SK-N-SH (cell line): Measurements from ENCODE around the gene DSTN. TPM values are rescaled to one million over a fixed set of nuclear protein-coding genes. Genes with fewer than 3 reads are reported as not detected.

Experiments
- CHD2 ChIP-seq: fragments of 150-350 bp; IDR thresholded peaks from 2 replicates; pipeline ENCODE4 v1.6.1; 2018; ENCODE audit warnings: low read length; ENCODE audit not compliant: partially characterized antibody
- ELF1 ChIP-seq: IDR thresholded peaks from 2 replicates; pipeline ENCODE4 v1.4.0; 2012
- FOSL2 ChIP-seq: IDR thresholded peaks from 2 replicates; pipeline ENCODE4 v1.4.0; 2012; ENCODE audit warnings: low read depth, mild to moderate bottlenecking, moderate library complexity, borderline replicate concordance
- FOXJ3 ChIP-seq: sonication (generic); formaldehyde crosslinking; IDR thresholded peaks from 2 replicates; pipeline ENCODE4 v1.5.1; 2020; ENCODE audit warnings: mild to moderate bottlenecking, missing genetic modification reagents
- FOXM1 ChIP-seq: IDR thresholded peaks from 2 replicates; pipeline ENCODE4 v1.4.0; 2012; ENCODE audit warnings: low read depth, mild to moderate bottlenecking
- GABPA ChIP-seq: IDR thresholded peaks from 2 replicates; pipeline ENCODE4 v1.4.0; 2012; ENCODE audit warnings: low read depth, mild to moderate bottlenecking
- MXI1 ChIP-seq: IDR thresholded peaks from 2 replicates; pipeline ENCODE4 v1.6.1; 2012; ENCODE audit warnings: mild to moderate bottlenecking, low read depth, low read length, improper control_type of control experiment
- NFIC ChIP-seq: IDR thresholded peaks from 2 replicates; pipeline ENCODE4 v1.4.0; 2012; ENCODE audit warnings: borderline replicate concordance
- RCOR1 ChIP-seq: fragments of 150-350 bp; IDR thresholded peaks from 2 replicates; pipeline ENCODE4 v1.6.1; 2017; ENCODE audit warnings: antibody characterized with exemption, low read length
- RFX5 ChIP-seq: IDR thresholded peaks from 2 replicates; pipeline ENCODE4 v1.6.1; 2012; ENCODE audit warnings: mild to moderate bottlenecking, improper control_type of control experiment, low read length
- RXRA ChIP-seq: IDR thresholded peaks from 2 replicates; pipeline ENCODE4 v1.4.0; 2012; ENCODE audit warnings: low read depth, mild to moderate bottlenecking, borderline replicate concordance
- SMC3 ChIP-seq: IDR thresholded peaks from 2 replicates; pipeline ENCODE4 v1.6.1; 2012; ENCODE audit warnings: low read depth, low read length, improper control_type of control experiment
- TAF1 ChIP-seq: IDR thresholded peaks from 2 replicates; pipeline ENCODE4 v1.6.1; 2012; ENCODE audit warnings: low read depth, mild to moderate bottlenecking, low read length, moderate library complexity, borderline replicate concordance
- TCF12 ChIP-seq: IDR thresholded peaks from 2 replicates; pipeline ENCODE4 v1.4.0; 2012
- TEAD4 ChIP-seq: IDR thresholded peaks from 2 replicates; pipeline ENCODE4 v1.4.0; 2012; ENCODE audit warnings: mild to moderate bottlenecking, borderline replicate concordance; ENCODE audit not compliant: insufficient read depth
- YY1 ChIP-seq: IDR thresholded peaks from 2 replicates; pipeline ENCODE4 v1.4.0; 2012; ENCODE audit warnings: low read depth, mild to moderate bottlenecking
- polyA plus RNA-seq, 3 experiments: library from polyadenylated mRNA; depleted of rRNA; stranded (reverse); fragments of >200 nt; gene quantifications; 2 replicates each; pipeline ENCODE4 v1.2.3, GENCODE V29; 2012
- TF ChIP-seq, protein P1 (sequence below): fragments of 200-600 bp; sonication (generic); IDR thresholded peaks from 2 replicates; pipeline ENCODE4 v1.6.1; 2017; ENCODE audit warnings: antibody characterized with exemption, mild to moderate bottlenecking, moderate library complexity
- TF ChIP-seq, protein P2 (sequence below): IDR thresholded peaks from 2 replicates; pipeline ENCODE4; 2012
- TF ChIP-seq, protein P3 (sequence below): fragments of 150-350 bp; IDR thresholded peaks from 2 replicates; pipeline ENCODE4 v1.6.1; 2016; ENCODE audit warnings: mild to moderate bottlenecking, low read depth, low read length
- TF ChIP-seq, protein P4 (sequence below): IDR thresholded peaks from 2 replicates; pipeline ENCODE4 v1.4.0; 2012; ENCODE audit warnings: low read depth
- TF ChIP-seq, protein P5 (sequence below): IDR thresholded peaks from 2 replicates; pipeline ENCODE4 v1.4.0; 2012; ENCODE audit warnings: low read depth, borderline replicate concordance

DSTN gene
- polyA plus RNA-seq, 1 of the 3 experiments (the other 2 are of a cell fraction) = 167 TPM

DNA sequence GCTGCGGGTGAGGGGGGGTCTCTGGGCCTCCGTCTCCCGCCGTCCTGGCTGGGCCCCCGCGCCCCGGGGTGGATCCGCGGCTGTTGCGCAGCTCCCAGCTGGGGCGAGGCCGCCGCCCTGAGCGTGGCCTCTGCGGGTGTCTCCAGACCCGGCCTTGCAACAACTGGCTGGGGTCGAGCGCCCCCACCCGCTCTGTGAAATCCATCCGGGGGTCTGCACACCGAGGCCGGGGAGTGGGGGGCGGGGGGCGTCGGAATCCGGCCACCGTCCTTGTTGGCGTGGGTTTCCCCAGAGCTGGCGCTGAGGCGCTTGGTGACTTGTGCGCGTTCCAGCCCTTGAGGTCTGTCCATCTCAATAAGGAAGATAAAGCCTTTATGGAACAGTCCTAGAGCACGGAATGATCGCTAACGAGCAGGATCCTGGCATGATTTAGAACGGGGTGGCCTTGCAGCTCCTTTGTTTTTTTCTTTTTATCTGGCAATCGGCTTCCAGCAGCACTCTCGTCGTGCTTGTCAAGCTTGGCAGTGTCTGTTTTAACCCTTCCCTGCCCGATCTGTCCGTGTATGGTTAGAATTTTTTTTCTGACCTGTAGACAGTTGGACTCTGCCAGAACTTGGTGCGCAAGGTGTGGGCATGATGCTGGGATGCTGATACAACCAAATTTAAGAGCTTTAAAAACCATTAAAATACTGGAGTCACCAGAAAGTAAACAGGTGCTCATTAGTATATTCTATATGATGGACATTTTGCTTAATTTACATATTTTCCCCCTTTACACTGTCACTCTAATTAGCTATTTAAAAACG lies 675 bp downstream of the DSTN start (continued):
- TF ChIP-seq, protein P1, sequence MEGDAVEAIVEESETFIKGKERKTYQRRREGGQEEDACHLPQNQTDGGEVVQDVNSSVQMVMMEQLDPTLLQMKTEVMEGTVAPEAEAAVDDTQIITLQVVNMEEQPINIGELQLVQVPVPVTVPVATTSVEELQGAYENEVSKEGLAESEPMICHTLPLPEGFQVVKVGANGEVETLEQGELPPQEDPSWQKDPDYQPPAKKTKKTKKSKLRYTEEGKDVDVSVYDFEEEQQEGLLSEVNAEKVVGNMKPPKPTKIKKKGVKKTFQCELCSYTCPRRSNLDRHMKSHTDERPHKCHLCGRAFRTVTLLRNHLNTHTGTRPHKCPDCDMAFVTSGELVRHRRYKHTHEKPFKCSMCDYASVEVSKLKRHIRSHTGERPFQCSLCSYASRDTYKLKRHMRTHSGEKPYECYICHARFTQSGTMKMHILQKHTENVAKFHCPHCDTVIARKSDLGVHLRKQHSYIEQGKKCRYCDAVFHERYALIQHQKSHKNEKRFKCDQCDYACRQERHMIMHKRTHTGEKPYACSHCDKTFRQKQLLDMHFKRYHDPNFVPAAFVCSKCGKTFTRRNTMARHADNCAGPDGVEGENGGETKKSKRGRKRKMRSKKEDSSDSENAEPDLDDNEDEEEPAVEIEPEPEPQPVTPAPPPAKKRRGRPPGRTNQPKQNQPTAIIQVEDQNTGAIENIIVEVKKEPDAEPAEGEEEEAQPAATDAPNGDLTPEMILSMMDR = peak; percentile 37; the same call in 1 of the 2 replicates
- TF ChIP-seq TEAD4 (no peak), NFIC (0 out of 2 replicates have a peak, but pooled peaks have one; percentile 3), SMC3 (peak; percentile 22; the same call in 1 of the 2 replicates), MXI1 (peak; percentile 69), TAF1 (no peak), RXRA (no peak), YY1 (no peak), RCOR1 (peak; percentile 71), FOSL2 (no peak), ELF1 (no peak), FOXM1 (no peak), FOXJ3 (no peak), GABPA (peak; percentile 10; the same call in 1 of the 2 replicates), CHD2 (no peak), TCF12 (no peak), RFX5 (no peak)
- TF ChIP-seq, protein P2, sequence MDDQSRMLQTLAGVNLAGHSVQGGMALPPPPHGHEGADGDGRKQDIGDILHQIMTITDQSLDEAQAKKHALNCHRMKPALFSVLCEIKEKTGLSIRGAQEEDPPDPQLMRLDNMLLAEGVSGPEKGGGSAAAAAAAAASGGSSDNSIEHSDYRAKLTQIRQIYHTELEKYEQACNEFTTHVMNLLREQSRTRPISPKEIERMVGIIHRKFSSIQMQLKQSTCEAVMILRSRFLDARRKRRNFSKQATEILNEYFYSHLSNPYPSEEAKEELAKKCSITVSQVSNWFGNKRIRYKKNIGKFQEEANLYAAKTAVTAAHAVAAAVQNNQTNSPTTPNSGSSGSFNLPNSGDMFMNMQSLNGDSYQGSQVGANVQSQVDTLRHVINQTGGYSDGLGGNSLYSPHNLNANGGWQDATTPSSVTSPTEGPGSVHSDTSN = peak; percentile 15; the same call in 1 of the 2 replicates
- TF ChIP-seq, protein P3, sequence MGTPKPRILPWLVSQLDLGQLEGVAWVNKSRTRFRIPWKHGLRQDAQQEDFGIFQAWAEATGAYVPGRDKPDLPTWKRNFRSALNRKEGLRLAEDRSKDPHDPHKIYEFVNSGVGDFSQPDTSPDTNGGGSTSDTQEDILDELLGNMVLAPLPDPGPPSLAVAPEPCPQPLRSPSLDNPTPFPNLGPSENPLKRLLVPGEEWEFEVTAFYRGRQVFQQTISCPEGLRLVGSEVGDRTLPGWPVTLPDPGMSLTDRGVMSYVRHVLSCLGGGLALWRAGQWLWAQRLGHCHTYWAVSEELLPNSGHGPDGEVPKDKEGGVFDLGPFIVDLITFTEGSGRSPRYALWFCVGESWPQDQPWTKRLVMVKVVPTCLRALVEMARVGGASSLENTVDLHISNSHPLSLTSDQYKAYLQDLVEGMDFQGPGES = no peak
- TF ChIP-seq, protein P4, sequence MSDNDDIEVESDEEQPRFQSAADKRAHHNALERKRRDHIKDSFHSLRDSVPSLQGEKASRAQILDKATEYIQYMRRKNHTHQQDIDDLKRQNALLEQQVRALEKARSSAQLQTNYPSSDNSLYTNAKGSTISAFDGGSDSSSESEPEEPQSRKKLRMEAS = peak; percentile 27
- TF ChIP-seq, protein P5, sequence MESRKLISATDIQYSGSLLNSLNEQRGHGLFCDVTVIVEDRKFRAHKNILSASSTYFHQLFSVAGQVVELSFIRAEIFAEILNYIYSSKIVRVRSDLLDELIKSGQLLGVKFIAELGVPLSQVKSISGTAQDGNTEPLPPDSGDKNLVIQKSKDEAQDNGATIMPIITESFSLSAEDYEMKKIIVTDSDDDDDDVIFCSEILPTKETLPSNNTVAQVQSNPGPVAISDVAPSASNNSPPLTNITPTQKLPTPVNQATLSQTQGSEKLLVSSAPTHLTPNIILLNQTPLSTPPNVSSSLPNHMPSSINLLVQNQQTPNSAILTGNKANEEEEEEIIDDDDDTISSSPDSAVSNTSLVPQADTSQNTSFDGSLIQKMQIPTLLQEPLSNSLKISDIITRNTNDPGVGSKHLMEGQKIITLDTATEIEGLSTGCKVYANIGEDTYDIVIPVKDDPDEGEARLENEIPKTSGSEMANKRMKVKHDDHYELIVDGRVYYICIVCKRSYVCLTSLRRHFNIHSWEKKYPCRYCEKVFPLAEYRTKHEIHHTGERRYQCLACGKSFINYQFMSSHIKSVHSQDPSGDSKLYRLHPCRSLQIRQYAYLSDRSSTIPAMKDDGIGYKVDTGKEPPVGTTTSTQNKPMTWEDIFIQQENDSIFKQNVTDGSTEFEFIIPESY = no peak
